GM23338 (cell line): ENCODE results near the gene THOC2. TPM values are rescaled to one million over a fixed set of nuclear protein-coding genes. Genes with fewer than 3 reads are reported as not detected.

Experiments used
- ATAC-seq: fragments of 200-7000 bp; cut with Tn5 transposase; 3 replicates; pipeline ENCODE4 v1.9.1; 2020
- DNase-seq: peaks from one replicate; pipeline ENCODE4 v3.0.0-alpha.2; 2015; ENCODE audit warnings: low spot score
- H2AFZ ChIP-seq: fragments of 200-600 bp; sonication (generic); 2 replicates; pipeline ENCODE4 v1.8.0; 2016; ENCODE audit warnings: antibody characterized with exemption, mild to moderate bottlenecking, moderate library complexity
- H3F3A ChIP-seq: fragments of 200-600 bp; sonication (generic); replicated peaks from 2 replicates; pipeline ENCODE4 v1.8.0; 2017; ENCODE audit warnings: antibody characterized with exemption, mixed run types, low read depth
- H3K27ac ChIP-seq: fragments of 200-600 bp; sonication (generic); 2 replicates; pipeline ENCODE4 v1.6.1; 2016; ENCODE audit warnings: low read depth
- H3K27me3 ChIP-seq: fragments of 200-600 bp; sonication (generic); 2 replicates; pipeline ENCODE4 v1.8.0; 2016; ENCODE audit warnings: mild to moderate bottlenecking, mixed run types, moderate library complexity; ENCODE audit not compliant: insufficient read depth
- H3K36me3 ChIP-seq: fragments of 200-600 bp; sonication (generic); 2 replicates; pipeline ENCODE4 v1.8.0; 2016; ENCODE audit warnings: mild to moderate bottlenecking; ENCODE audit not compliant: insufficient read depth
- H3K4me1 ChIP-seq: fragments of 200-600 bp; sonication (generic); 2 replicates; pipeline ENCODE4 v1.8.0; 2016; ENCODE audit warnings: mild to moderate bottlenecking, moderate library complexity; ENCODE audit not compliant: insufficient read depth
- H3K4me2 ChIP-seq: fragments of 200-600 bp; sonication (generic); 2 replicates; pipeline ENCODE4 v1.7.1; 2017; ENCODE audit warnings: mixed run types
- H3K4me3 ChIP-seq: fragments of 200-600 bp; sonication (generic); 2 replicates; pipeline ENCODE4 v1.6.1; 2016; ENCODE audit warnings: mixed run types
- H3K79me2 ChIP-seq: fragments of 200-600 bp; sonication (generic); replicated peaks from 2 replicates; pipeline ENCODE4 v1.8.0; 2017; ENCODE audit warnings: mild to moderate bottlenecking; ENCODE audit not compliant: insufficient read depth
- H3K9me2 ChIP-seq: fragments of 200-600 bp; sonication (generic); 2 replicates; pipeline ENCODE4 v1.8.0; 2017; ENCODE audit not compliant: insufficient read depth
- H4K20me1 ChIP-seq: fragments of 200-600 bp; sonication (generic); replicated peaks from 2 replicates; pipeline ENCODE4 v1.8.0; 2017; ENCODE audit warnings: mild to moderate bottlenecking; ENCODE audit not compliant: insufficient read depth
- H3K27ac Mint-ChIP-seq: 2 replicates; pipeline ENCODE4 v1.8.0; 2020; ENCODE audit warnings: inconsistent platforms, mild to moderate bottlenecking, moderate library complexity, mixed read lengths
- H3K27me3 Mint-ChIP-seq: 3 replicates; pipeline ENCODE4 v1.8.0; 2022; ENCODE audit warnings: low read depth, mild to moderate bottlenecking, moderate library complexity, mixed read lengths, inconsistent platforms; ENCODE audit not compliant: insufficient read depth, poor library complexity
- H3K36me3 Mint-ChIP-seq: 3 replicates; pipeline ENCODE4 v1.8.0; 2021; ENCODE audit warnings: low read depth, mild to moderate bottlenecking, inconsistent platforms, moderate library complexity, mixed read lengths
- H3K4me1 Mint-ChIP-seq: 3 replicates; pipeline ENCODE4 v1.8.0; 2020; ENCODE audit warnings: mild to moderate bottlenecking, inconsistent platforms, mixed read lengths
- H3K4me3 Mint-ChIP-seq: 3 replicates; pipeline ENCODE4 v1.8.0; 2021; ENCODE audit warnings: moderate library complexity, mild to moderate bottlenecking, inconsistent platforms, mixed read lengths
- H3K9me3 Mint-ChIP-seq: 3 replicates; pipeline ENCODE4 v1.8.0; 2020; ENCODE audit warnings: moderate library complexity, mild to moderate bottlenecking, inconsistent platforms, mixed read lengths
- CREB1 ChIP-seq: fragments of 250-450 bp; sonication (Bioruptor Pico); IDR thresholded peaks from 2 replicates; pipeline ENCODE4 v1.5.0; 2020; ENCODE audit warnings: low read depth, mild to moderate bottlenecking, moderate library complexity
- ETS1 ChIP-seq: IDR thresholded peaks from 2 replicates; pipeline ENCODE4 v1.6.1; 2016; ENCODE audit warnings: antibody characterized with exemption
- EZH2 ChIP-seq: fragments of 200-600 bp; sonication (generic); IDR thresholded peaks from one replicate; pipeline ENCODE4 v1.8.0; 2017; ENCODE audit warnings: antibody characterized with exemption, mild to moderate bottlenecking, low read depth; ENCODE audit not compliant: unreplicated experiment
- POLR2AphosphoS5 ChIP-seq: IDR thresholded peaks from 2 replicates; pipeline ENCODE4 v1.6.1; 2016; ENCODE audit warnings: antibody characterized with exemption, low read depth
- STAT1 ChIP-seq: IDR thresholded peaks from one replicate; pipeline ENCODE4 v1.6.1; 2016; ENCODE audit warnings: antibody characterized with exemption; ENCODE audit not compliant: unreplicated experiment
- ZNF114 ChIP-seq: fragments of 250-450 bp; sonication (Bioruptor Pico); IDR thresholded peaks from 2 replicates; pipeline ENCODE4 v1.5.0; 2020; ENCODE audit warnings: mild to moderate bottlenecking, moderate library complexity
- ZNF331 ChIP-seq: fragments of 250-450 bp; sonication (Bioruptor Pico); IDR thresholded peaks from 2 replicates; pipeline ENCODE4 v1.5.0; 2020; ENCODE audit warnings: low read depth, mild to moderate bottlenecking, moderate library complexity
- polyA plus RNA-seq: library from polyadenylated mRNA; unstranded; fragments of >200 nt; fragmentation: Nextera tagmentation; extraction: Ambion mirVana; gene quantifications from 2 replicates; pipeline ENCODE4 v1.2.1, GENCODE V29; 2016
- total RNA-seq: library from RNA; depleted of rRNA; stranded (reverse); fragments of >200 nt; shearing (Covaris generic); gene quantifications from 2 replicates; pipeline ENCODE4 v1.2.3, GENCODE V29; 2014
- TF ChIP-seq, protein P1 (sequence below), 2 experiments: fragments of 200-600 bp in 1 of 2; sonication (generic) in 1 of 2; conservative IDR thresholded peaks; 2 replicates each; pipeline versions ENCODE4 v1.5.1 to v1.6.1; 2016 to 2017; ENCODE audit warnings: antibody characterized with exemption in 2 of 2, low read depth in 2 of 2, mild to moderate bottlenecking in 2 of 2, moderate library complexity in 1 of 2
- TF ChIP-seq, protein P2 (sequence below): fragments of 250-450 bp; sonication (Bioruptor Pico); IDR thresholded peaks from 2 replicates; pipeline ENCODE4 v1.5.0; 2020; ENCODE audit warnings: mild to moderate bottlenecking, moderate library complexity

THOC2 gene
- total and polyA plus RNA-seq, 2 experiments from 2014 or later = 86.6 to 138 TPM

DNA sequence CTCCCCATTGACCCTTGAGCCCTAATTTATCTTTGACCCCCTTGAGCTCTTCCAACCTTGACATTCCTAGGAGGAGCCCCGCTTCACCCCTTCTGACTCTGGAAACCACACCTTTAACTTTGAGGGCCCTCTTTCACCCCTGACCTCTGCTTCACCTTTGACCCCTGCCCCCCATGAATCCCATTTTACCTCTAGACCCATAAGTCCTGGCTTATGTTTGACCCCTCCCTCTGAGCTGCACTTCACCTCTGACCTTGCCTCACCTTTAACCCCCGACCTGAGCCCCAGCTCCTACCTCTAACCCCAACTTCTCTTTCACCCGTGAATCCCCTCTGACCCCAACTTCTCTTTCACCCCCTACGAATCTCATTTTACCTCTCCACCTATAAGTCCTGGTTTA lies 169.7 kb downstream of the THOC2 start:
- Histone ChIP-seq H3K9me2 (no peaks in the 10 kb centered on the region), H3K36me3 (no peaks in the 10 kb centered on the region), H2AFZ (no peak overlapping the region), H3K79me2 (no peaks in the 10 kb centered on the region), H3K4me1 (no peaks in the 10 kb centered on the region), H3K27ac (no peak overlapping the region), H3K27me3 (no peaks in the 10 kb centered on the region), H3F3A (no peaks in the 10 kb centered on the region), H3K4me3 (no peak overlapping the region), H3K4me2 (no peak overlapping the region), H4K20me1 (no peaks in the 10 kb centered on the region)
- peaks cover 3% of the 10 kb centered on the region; the same call in 2 of the 3 replicates for H3K36me3 Mint-ChIP-seq
- no peaks in the 10 kb centered on the region; the same call in 2 of the 3 replicates for H3K9me3 Mint-ChIP-seq
- ATAC-seq = no peak
- TF ChIP-seq CREB1 (CRISPR knock-in tag) (no peak), ZNF331 (CRISPR knock-in tag) (no peak), ETS1 (no peak)
- TF ChIP-seq, protein P1, sequence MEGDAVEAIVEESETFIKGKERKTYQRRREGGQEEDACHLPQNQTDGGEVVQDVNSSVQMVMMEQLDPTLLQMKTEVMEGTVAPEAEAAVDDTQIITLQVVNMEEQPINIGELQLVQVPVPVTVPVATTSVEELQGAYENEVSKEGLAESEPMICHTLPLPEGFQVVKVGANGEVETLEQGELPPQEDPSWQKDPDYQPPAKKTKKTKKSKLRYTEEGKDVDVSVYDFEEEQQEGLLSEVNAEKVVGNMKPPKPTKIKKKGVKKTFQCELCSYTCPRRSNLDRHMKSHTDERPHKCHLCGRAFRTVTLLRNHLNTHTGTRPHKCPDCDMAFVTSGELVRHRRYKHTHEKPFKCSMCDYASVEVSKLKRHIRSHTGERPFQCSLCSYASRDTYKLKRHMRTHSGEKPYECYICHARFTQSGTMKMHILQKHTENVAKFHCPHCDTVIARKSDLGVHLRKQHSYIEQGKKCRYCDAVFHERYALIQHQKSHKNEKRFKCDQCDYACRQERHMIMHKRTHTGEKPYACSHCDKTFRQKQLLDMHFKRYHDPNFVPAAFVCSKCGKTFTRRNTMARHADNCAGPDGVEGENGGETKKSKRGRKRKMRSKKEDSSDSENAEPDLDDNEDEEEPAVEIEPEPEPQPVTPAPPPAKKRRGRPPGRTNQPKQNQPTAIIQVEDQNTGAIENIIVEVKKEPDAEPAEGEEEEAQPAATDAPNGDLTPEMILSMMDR (conservative IDR thresholded peaks at IDR 0.05; ENCODE audit: low read depth in 2 of 2) = no peak
- no peak overlapping the region for H3K4me3 Mint-ChIP-seq
- no peak overlapping the region for H3K27ac Mint-ChIP-seq
- H3K4me1 Mint-ChIP-seq = no peaks in the 10 kb centered on the region
- H3K27me3 Mint-ChIP-seq = no peaks in the 10 kb centered on the region
- DNase-seq = no peak

GRCh38 chrX:123562342-123563146 lies 170.3 kb downstream of the THOC2 start:
- ATAC-seq = no peak
- H3K4me3 ChIP-seq = no peak overlapping the region
- no peaks in the 10 kb centered on the region for H3F3A ChIP-seq
- H4K20me1 ChIP-seq = no peaks in the 10 kb centered on the region
- H2AFZ ChIP-seq = no peak overlapping the region
- no peaks in the 10 kb centered on the region for H3K27me3 ChIP-seq
- no peaks in the 10 kb centered on the region for H3K4me1 ChIP-seq
- H3K4me1 Mint-ChIP-seq = no peaks in the 10 kb centered on the region
- peaks cover 3% of the 10 kb centered on the region; the same call in 2 of the 3 replicates for H3K36me3 Mint-ChIP-seq
- H3K27ac Mint-ChIP-seq = no peak overlapping the region
- H3K27ac ChIP-seq = no peak overlapping the region
- no peaks in the 10 kb centered on the region for H3K27me3 Mint-ChIP-seq
- no peak overlapping the region for H3K4me2 ChIP-seq
- H3K9me3 Mint-ChIP-seq = no peaks in the 10 kb centered on the region; the same call in 2 of the 3 replicates
- H3K9me2 ChIP-seq = no peaks in the 10 kb centered on the region
- no peak for DNase-seq
- H3K4me3 Mint-ChIP-seq = no peak overlapping the region
- no peaks in the 10 kb centered on the region for H3K79me2 ChIP-seq
- H3K36me3 ChIP-seq = no peaks in the 10 kb centered on the region
- TF ChIP-seq, protein P2, sequence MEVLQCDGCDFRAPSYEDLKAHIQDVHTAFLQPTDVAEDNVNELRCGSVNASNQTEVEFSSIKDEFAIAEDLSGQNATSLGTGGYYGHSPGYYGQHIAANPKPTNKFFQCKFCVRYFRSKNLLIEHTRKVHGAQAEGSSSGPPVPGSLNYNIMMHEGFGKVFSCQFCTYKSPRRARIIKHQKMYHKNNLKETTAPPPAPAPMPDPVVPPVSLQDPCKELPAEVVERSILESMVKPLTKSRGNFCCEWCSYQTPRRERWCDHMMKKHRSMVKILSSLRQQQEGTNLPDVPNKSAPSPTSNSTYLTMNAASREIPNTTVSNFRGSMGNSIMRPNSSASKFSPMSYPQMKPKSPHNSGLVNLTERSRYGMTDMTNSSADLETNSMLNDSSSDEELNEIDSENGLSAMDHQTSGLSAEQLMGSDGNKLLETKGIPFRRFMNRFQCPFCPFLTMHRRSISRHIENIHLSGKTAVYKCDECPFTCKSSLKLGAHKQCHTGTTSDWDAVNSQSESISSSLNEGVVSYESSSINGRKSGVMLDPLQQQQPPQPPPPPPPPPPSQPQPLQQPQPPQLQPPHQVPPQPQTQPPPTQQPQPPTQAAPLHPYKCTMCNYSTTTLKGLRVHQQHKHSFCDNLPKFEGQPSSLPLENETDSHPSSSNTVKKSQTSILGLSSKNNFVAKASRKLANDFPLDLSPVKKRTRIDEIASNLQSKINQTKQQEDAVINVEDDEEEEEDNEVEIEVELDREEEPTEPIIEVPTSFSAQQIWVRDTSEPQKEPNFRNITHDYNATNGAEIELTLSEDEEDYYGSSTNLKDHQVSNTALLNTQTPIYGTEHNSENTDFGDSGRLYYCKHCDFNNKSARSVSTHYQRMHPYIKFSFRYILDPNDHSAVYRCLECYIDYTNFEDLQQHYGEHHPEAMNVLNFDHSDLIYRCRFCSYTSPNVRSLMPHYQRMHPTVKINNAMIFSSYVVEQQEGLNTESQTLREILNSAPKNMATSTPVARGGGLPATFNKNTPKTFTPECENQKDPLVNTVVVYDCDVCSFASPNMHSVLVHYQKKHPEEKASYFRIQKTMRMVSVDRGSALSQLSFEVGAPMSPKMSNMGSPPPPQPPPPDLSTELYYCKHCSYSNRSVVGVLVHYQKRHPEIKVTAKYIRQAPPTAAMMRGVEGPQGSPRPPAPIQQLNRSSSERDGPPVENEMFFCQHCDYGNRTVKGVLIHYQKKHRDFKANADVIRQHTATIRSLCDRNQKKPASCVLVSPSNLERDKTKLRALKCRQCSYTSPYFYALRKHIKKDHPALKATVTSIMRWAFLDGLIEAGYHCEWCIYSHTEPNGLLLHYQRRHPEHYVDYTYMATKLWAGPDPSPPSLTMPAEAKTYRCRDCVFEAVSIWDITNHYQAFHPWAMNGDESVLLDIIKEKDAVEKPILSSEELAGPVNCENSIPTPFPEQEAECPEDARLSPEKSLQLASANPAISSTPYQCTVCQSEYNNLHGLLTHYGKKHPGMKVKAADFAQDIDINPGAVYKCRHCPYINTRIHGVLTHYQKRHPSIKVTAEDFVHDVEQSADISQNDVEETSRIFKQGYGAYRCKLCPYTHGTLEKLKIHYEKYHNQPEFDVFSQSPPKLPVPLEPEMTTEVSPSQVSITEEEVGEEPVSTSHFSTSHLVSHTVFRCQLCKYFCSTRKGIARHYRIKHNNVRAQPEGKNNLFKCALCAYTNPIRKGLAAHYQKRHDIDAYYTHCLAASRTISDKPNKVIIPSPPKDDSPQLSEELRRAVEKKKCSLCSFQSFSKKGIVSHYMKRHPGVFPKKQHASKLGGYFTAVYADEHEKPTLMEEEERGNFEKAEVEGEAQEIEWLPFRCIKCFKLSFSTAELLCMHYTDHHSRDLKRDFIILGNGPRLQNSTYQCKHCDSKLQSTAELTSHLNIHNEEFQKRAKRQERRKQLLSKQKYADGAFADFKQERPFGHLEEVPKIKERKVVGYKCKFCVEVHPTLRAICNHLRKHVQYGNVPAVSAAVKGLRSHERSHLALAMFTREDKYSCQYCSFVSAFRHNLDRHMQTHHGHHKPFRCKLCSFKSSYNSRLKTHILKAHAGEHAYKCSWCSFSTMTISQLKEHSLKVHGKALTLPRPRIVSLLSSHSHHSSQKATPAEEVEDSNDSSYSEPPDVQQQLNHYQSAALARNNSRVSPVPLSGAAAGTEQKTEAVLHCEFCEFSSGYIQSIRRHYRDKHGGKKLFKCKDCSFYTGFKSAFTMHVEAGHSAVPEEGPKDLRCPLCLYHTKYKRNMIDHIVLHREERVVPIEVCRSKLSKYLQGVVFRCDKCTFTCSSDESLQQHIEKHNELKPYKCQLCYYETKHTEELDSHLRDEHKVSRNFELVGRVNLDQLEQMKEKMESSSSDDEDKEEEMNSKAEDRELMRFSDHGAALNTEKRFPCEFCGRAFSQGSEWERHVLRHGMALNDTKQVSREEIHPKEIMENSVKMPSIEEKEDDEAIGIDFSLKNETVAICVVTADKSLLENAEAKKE (CRISPR knock-in tag) = no peak
- TF ChIP-seq ETS1 (no peak), ZNF114 (CRISPR knock-in tag) (no peak), STAT1 (no peak), POLR2AphosphoS5 (no peak), ZNF331 (CRISPR knock-in tag) (no peak), EZH2 (no peak)
